Neural crest cell (in vitro differentiated cells): Measurements from ENCODE around the gene ACVR1B. TPM values are rescaled to one million over a fixed set of nuclear protein-coding genes. Genes with fewer than 3 reads are reported as not detected.

Experiments
- DNase-seq: peaks from one replicate; pipeline ENCODE4 v3.0.0; 2021; ENCODE audit warnings: low read depth, mixed read lengths, low spot score
- H3K27ac Mint-ChIP-seq: one replicate; pipeline ENCODE4 v1.8.0; 2021; ENCODE audit warnings: mild to moderate bottlenecking, mixed read lengths; ENCODE audit not compliant: unreplicated experiment
- H3K27me3 Mint-ChIP-seq: 2 replicates; pipeline ENCODE4 v1.8.0; 2021; ENCODE audit warnings: low read depth, mild to moderate bottlenecking, mixed read lengths
- H3K36me3 Mint-ChIP-seq: 2 replicates; pipeline ENCODE4 v1.8.0; 2021; ENCODE audit warnings: low read depth, mild to moderate bottlenecking, mixed read lengths
- H3K4me1 Mint-ChIP-seq: 2 replicates; pipeline ENCODE4 v1.8.0; 2021; ENCODE audit warnings: mixed read lengths
- H3K4me3 Mint-ChIP-seq: one replicate; pipeline ENCODE4 v1.8.0; 2021; ENCODE audit warnings: mild to moderate bottlenecking, mixed read lengths
- H3K9me3 Mint-ChIP-seq: 2 replicates; pipeline ENCODE4 v1.8.0; 2021; ENCODE audit warnings: mixed read lengths
- CTCF ChIP-seq: fragments of 200-600 bp; sonication (generic); conservative IDR thresholded peaks from 2 replicates; pipeline ENCODE4 v1.5.0; 2021; ENCODE audit warnings: antibody characterized with exemption, mild to moderate bottlenecking
- total RNA-seq: library from RNA; stranded (reverse); gene quantifications from 2 replicates; pipeline ENCODE4 v1.2.1, GENCODE V29; 2021

Gene ACVR1B
- total RNA-seq, 1 donor from 2014 or later: 34.3 TPM

- no peaks in the 10 kb centered on the region for H3K27me3 Mint-ChIP-seq
- H3K4me3 Mint-ChIP-seq: no peak overlapping the region
- TF ChIP-seq CTCF: peak; percentile 95
- H3K36me3 Mint-ChIP-seq: peaks cover 12% of the 10 kb centered on the region
- no peak overlapping the region for H3K27ac Mint-ChIP-seq
- DNase-seq: peak; percentile 62
- H3K4me1 Mint-ChIP-seq: peaks cover under 1% of the 10 kb centered on the region
- no peaks in the 10 kb centered on the region for H3K9me3 Mint-ChIP-seq
Observed at GRCh38 chr12:51980051-51980808, 28.7 kb downstream of the ACVR1B start.

GRCh38 chr12:51980809-51981127 is 29.3 kb downstream of the ACVR1B start:
- no peak for DNase-seq
- no peak overlapping the region for H3K27ac Mint-ChIP-seq
- no peaks in the 10 kb centered on the region for H3K4me1 Mint-ChIP-seq
- TF ChIP-seq CTCF: no peak
- peaks cover 8% of the 10 kb centered on the region for H3K36me3 Mint-ChIP-seq
- H3K9me3 Mint-ChIP-seq: no peaks in the 10 kb centered on the region
- H3K27me3 Mint-ChIP-seq: no peaks in the 10 kb centered on the region
- no peak overlapping the region for H3K4me3 Mint-ChIP-seq

- no peaks in the 10 kb centered on the region for H3K27me3 Mint-ChIP-seq
- no peak for TF ChIP-seq CTCF
- peaks cover 7% of the 10 kb centered on the region for H3K36me3 Mint-ChIP-seq
- H3K4me3 Mint-ChIP-seq: no peak overlapping the region
- no peaks in the 10 kb centered on the region for H3K9me3 Mint-ChIP-seq
- no peak for DNase-seq
- no peak overlapping the region for H3K27ac Mint-ChIP-seq
- no peaks in the 10 kb centered on the region for H3K4me1 Mint-ChIP-seq
Observed at GRCh38 chr12:51984657-51985056, 33.2 kb downstream of the ACVR1B start.

- Mint-ChIP-seq H3K4me3 (no peak overlapping the region), H3K4me1 (no peaks in the 10 kb centered on the region), H3K27ac (no peak overlapping the region), H3K36me3 (peaks cover 7% of the 10 kb centered on the region), H3K27me3 (no peaks in the 10 kb centered on the region), H3K9me3 (no peaks in the 10 kb centered on the region)
- no peak for TF ChIP-seq CTCF
- no peak for DNase-seq
Observed at GRCh38 chr12:51985154-51985835, 33.8 kb downstream of the ACVR1B start.

- Mint-ChIP-seq H3K27me3 (no peaks in the 10 kb centered on the region), H3K36me3 (peaks cover 7% of the 10 kb centered on the region), H3K4me1 (no peaks in the 10 kb centered on the region), H3K4me3 (no peak overlapping the region), H3K9me3 (no peaks in the 10 kb centered on the region), H3K27ac (no peak overlapping the region)
- TF ChIP-seq CTCF: no peak
- DNase-seq: no peak
Observed at GRCh38 chr12:51986834-51987233, 35.3 kb downstream of the ACVR1B start.
